Thyroid gland (tissue), 4 donors: ENCODE results near the gene C3orf18. TPM values are rescaled to one million over a fixed set of nuclear protein-coding genes. Genes with fewer than 3 reads are reported as not detected.
A peak's percentile ranks its signal among the peaks of the same experiment; 100 is the strongest.
"Not testable (repeated sequence)": the region's sequence is repeated elsewhere in the genome, so short reads cannot be mapped to it uniquely, and the experiment has no call there.

Source experiments
- DNase-seq, 2 donors: peaks; one replicate each; pipeline ENCODE4 v3.0.0-alpha.2; 2019
- H3K27ac ChIP-seq, 3 donors: fragments of 200-600 bp; sonication (generic); 1 replicate in 2 of 3; 2 replicates in 1 of 3; pipeline ENCODE4 v1.5.1; 2016 to 2019; ENCODE audit warnings: mild to moderate bottlenecking in 1 of 3, moderate library complexity in 1 of 3
- H3K27me3 ChIP-seq: fragments of 200-600 bp; sonication (generic); one replicate; pipeline ENCODE4 v1.5.1; 2019
- H3K36me3 ChIP-seq, 2 donors: fragments of 200-600 bp; sonication (generic); one replicate each; pipeline ENCODE4 v1.5.1; 2016 to 2019
- H3K4me1 ChIP-seq, 2 donors: fragments of 200-600 bp; sonication (generic); one replicate each; pipeline ENCODE4 v1.5.1; 2017 to 2019
- H3K4me3 ChIP-seq, 3 donors: fragments of 200-600 bp; sonication (generic); replicated peaks in 1 of 3; 1 replicate in 2 of 3; 2 replicates in 1 of 3; pipeline ENCODE4 v1.5.1; 2016; ENCODE audit warnings: mild to moderate bottlenecking in 1 of 3
- H3K9me3 ChIP-seq: fragments of 200-600 bp; sonication (generic); one replicate; pipeline ENCODE4 v1.5.1; 2017
- POLR2A ChIP-seq, 2 donors: fragments of 450-650 bp; IDR thresholded peaks; one replicate each; pipeline ENCODE4 v1.6.1; 2017; ENCODE audit warnings: antibody characterized with exemption in 2 of 2, mild to moderate bottlenecking in 2 of 2, moderate library complexity in 1 of 2
- WGBS, 2 donors: methylation state at CpG; one replicate each; pipeline ENCODE4 v1.1.5; 2017; 5-methylcytosine and 5-hydroxymethylcytosine counted together
- intact Hi-C: fragments of 100-400 bp; cut with DNase I; formaldehyde crosslinking; loops from one replicate; pipeline ENCODE4 v1.15.1; 2023
- total RNA-seq, 4 donors: library from RNA; depleted of rRNA; stranded (reverse); fragments of >200 nt; gene quantifications; one replicate each; pipeline ENCODE4 v1.2.3, GENCODE V29; 2016
- TF ChIP-seq, protein P1 (sequence below), 6 experiments: fragments of 200-600 bp in 3 of 6; fragments of 450-650 bp in 3 of 6; sonication (generic) in 3 of 6; IDR thresholded peaks; one replicate each; pipeline ENCODE4 v1.5.1; 2016 to 2019; ENCODE audit warnings: antibody characterized with exemption in 6 of 6, mild to moderate bottlenecking in 2 of 6, inconsistent platforms in 1 of 6, moderate library complexity in 1 of 6

C3orf18 gene
- total RNA-seq, 4 donors from 2014 or later = 19.6 to 22.0 (median 20.3) TPM

DNA sequence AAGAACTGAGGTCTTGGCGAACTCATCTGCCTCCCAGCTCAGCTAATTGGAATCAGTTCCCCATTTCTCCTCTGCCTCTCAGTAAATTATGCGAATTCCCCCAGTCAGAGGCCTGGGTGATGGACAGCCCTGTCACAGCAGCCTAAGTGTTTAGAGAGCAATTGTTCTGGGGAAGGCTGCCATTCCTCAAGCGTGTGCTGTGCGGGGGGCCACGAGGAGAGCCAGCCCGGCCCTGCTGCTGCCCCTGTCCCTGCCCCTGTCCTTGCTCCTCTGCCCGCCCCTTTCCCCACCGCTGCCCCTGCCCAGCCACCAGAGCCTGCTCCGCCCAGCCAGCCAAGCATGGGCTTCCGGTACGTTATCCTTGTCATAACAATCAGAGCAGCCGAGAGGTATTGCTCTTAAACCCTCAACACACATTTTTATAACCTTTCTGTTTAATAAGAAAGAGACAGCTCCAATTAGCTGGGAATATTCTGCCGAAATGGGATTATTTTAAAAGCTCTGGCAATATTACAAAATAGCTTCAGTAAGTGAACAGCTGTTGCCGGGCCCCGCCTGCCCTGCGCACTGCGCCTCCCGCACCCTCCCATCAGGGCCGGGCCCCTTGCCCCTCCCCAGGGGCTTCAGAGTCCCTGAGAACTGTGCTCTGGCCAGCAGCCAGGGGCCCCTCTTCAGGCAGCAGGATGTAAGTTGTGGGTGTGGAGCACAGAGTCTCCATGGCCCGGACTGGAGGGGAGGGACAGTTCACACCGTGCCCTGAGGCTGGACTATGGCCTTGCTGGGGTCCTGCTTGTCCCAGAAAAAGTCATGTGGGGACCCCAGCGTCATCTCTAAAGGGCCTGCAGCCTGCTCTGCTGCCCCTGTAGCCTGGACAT is 51.7 kb downstream of the C3orf18 start:
- Histone ChIP-seq H3K4me1 (peaks cover 18 to 29% of the 10 kb centered on the region in 2 donors), H3K9me3 (no peaks in the 10 kb centered on the region), H3K27me3 (no peaks in the 10 kb centered on the region), H3K4me3 (no peak overlapping the region), H3K36me3 (no peaks in the 10 kb centered on the region), H3K27ac (peak overlapping the region; percentile 80 to 93 (median 90))
- peak; percentile 93 to 96 for DNase-seq
- intact Hi-C loops = no loop called here
- TF ChIP-seq, protein P1, sequence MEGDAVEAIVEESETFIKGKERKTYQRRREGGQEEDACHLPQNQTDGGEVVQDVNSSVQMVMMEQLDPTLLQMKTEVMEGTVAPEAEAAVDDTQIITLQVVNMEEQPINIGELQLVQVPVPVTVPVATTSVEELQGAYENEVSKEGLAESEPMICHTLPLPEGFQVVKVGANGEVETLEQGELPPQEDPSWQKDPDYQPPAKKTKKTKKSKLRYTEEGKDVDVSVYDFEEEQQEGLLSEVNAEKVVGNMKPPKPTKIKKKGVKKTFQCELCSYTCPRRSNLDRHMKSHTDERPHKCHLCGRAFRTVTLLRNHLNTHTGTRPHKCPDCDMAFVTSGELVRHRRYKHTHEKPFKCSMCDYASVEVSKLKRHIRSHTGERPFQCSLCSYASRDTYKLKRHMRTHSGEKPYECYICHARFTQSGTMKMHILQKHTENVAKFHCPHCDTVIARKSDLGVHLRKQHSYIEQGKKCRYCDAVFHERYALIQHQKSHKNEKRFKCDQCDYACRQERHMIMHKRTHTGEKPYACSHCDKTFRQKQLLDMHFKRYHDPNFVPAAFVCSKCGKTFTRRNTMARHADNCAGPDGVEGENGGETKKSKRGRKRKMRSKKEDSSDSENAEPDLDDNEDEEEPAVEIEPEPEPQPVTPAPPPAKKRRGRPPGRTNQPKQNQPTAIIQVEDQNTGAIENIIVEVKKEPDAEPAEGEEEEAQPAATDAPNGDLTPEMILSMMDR (IDR thresholded peaks at IDR 0.05) = no peak
- peak in 1 of 2 donors; percentile 39 for TF ChIP-seq POLR2A (IDR thresholded peaks at IDR 0.05)
- WGBS, 2 donors = 6 to 12% methylated on average over 12 to 18 of the region's 22 CpGs

DNA sequence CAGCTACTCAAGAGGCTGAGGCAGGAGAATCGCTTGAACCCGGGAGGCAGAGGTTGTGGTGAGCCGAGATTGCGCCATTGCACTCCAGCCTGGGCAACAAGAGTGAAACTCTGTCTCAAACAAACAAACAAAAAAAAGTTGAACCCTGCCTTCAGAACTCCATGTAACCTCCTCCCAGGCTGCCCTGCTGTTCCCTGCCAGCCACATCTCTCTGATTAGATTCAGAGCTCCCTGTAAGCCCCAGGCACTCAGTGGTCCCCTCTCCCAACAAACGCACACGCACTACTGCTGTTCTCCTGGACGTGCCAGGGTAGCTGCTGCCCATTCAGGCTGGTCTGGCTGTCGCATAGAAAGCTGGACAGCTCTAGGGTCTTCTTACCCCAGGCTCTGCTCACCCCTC is 54.6 kb downstream of the C3orf18 start:
- 76 to 85% methylated on average over 7 to 8 of the region's 8 CpGs for WGBS, 2 donors
- intact Hi-C loops, DNase-seq, H3K36me3 ChIP-seq, H3K27me3 ChIP-seq, H3K27ac ChIP-seq, H3K4me3 ChIP-seq, H3K9me3 ChIP-seq: not testable (repeated sequence)
- H3K4me1 ChIP-seq = peaks cover 18 to 29% of the 10 kb centered on the region in 2 donors

DNA sequence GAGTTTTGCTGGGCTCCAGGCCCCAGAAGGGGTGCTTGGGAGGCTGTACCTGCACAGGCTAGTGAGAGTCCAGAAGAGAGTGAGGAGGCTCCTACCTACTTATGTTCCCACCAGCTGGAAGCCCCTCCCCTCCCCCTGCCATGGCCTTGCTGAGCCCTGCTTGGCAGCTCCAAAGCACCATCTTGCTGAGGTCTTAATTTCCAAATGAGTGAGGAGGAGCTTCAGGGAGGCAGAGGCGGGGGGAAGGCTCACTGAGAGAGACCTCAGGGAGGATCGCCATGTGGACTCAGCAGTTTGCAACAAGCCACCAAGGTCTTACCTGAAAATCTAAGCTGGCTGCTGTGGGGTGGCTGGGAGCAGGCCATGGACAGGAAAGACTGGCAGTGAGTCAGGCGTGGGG is 55.4 kb downstream of the C3orf18 start:
- no peaks in the 10 kb centered on the region for H3K27me3 ChIP-seq
- no peak overlapping the region for H3K27ac ChIP-seq
- WGBS, 2 donors = 93 to 100% methylated on average over 3 of the region's 3 CpGs
- TF ChIP-seq, protein P1 (IDR thresholded peaks at IDR 0.05) = no peak
- no peak for TF ChIP-seq POLR2A (IDR thresholded peaks at IDR 0.05)
- no peaks in the 10 kb centered on the region for H3K36me3 ChIP-seq
- no peak overlapping the region for H3K4me3 ChIP-seq
- no peaks in the 10 kb centered on the region for H3K9me3 ChIP-seq
- DNase-seq = no peak
- peaks cover 18 to 25% of the 10 kb centered on the region in 2 donors for H3K4me1 ChIP-seq
- intact Hi-C loops = no loop called here

DNA sequence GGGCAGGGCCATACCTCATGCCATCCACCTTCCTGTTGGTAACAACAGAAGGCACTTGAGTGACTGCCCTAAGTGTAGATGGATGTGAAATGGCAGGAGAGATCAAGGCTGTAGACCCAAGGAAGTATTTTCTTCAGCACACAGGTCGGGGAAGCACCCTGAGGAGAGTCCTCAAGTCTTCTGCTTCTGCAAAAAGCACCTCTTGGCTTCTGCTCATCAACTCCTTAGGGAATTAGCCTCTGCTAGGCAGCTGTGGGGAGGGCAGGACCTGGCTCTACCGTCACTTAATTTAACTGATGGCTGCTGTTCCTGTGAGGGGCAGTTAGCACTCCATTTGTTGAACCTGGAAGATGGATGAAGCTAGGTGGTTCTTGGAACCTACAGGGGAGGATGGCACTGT is 57.2 kb downstream of the C3orf18 start:
- Histone ChIP-seq H3K4me3 (no peak overlapping the region), H3K9me3 (no peaks in the 10 kb centered on the region), H3K27me3 (no peaks in the 10 kb centered on the region), H3K36me3 (no peaks in the 10 kb centered on the region), H3K27ac (no peak overlapping the region), H3K4me1 (peaks cover 6 to 7% of the 10 kb centered on the region in 2 donors)
- no peak for DNase-seq
- TF ChIP-seq, protein P1 (IDR thresholded peaks at IDR 0.05) = no peak
- no peak for TF ChIP-seq POLR2A (IDR thresholded peaks at IDR 0.05)
- 81 to 87% methylated on average over 2 of the region's 2 CpGs for WGBS, 2 donors
- intact Hi-C loops = no loop called here

DNA sequence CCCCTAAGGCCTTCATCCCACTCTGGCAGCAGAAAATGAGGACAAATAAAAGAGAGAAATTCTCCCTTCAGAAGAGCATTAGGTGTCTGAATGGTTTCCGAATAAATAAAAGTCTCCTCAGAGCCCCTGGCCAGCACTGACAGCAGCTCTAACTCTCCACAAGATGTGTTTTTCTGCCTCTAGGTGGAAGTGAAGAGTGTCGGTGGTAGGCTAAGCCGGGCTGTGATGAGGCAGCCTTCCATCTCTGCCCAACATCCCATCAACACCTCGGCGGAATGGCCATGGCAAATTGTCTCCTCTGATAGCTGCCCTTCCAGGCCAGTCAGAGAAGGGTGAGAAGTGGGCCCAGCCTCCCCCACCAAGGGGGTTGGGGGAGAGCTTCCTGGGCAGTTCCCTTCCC is 57.8 kb downstream of the C3orf18 start:
- Histone ChIP-seq H3K27ac (no peak overlapping the region), H3K36me3 (no peaks in the 10 kb centered on the region), H3K9me3 (no peaks in the 10 kb centered on the region), H3K4me3 (no peak overlapping the region), H3K27me3 (no peaks in the 10 kb centered on the region), H3K4me1 (peaks cover under 1 to 1% of the 10 kb centered on the region in 2 donors)
- no peak for DNase-seq
- TF ChIP-seq, protein P1 (IDR thresholded peaks at IDR 0.05) = no peak
- no peak for TF ChIP-seq POLR2A (IDR thresholded peaks at IDR 0.05)
- intact Hi-C loops = no loop called here
- WGBS, 2 donors = 55 to 79% methylated on average over 5 of the region's 5 CpGs
